Activated CD4-positive, alpha-beta T cell treated with anti-CD3 and anti-CD28 coated beads, Interleukin-2, amount 50 U/mL, for 48 hours (primary cell): ENCODE measurements around the gene OPCML.

Source experiments
- DNase-seq, 2 experiments: peaks; one replicate each; pipeline ENCODE4 v3.0.0-alpha.2; 2020

The OPCML gene

DNA sequence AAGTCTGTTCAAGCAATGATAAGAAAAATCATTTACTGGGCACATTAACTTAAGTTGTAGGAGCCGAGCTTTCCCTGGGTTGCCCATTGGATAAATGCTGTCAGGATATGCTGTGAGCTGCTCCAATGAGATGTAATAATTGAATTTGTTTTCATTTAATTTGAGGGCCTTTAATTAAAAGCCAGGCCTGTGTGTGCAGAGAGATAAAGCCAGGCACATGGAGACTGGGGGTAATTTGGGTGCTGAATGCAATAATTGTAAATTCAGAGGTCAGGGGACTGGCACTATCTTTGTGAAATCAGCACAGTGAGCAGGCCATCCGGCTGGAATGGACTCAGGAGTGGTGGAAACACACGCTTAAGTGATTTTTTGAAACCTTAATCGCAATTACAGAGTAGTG is 125.8 kb downstream of the OPCML start:
- no peak for DNase-seq

DNA sequence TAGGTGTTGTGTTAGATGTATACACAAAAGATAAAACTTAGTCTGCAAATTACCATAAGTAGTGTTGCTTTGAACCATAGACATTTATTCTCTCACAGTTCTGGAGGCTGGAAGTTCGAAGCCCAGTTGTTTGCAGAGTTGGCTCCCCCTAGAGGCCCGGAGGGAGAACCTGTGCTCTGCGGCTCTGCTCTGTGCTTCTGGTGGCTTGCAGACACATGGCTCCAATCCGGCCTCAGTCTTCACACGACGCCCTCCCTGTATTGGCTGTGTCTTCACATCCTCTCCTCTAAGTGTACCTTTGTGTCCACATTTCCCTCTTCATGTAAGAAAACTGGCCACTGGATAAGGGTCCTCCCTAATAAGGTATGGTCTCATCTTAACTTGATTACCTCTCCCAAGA is 128.4 kb downstream of the OPCML start:
- peak in 1 of 2 experiments; percentile 7 for DNase-seq

DNA sequence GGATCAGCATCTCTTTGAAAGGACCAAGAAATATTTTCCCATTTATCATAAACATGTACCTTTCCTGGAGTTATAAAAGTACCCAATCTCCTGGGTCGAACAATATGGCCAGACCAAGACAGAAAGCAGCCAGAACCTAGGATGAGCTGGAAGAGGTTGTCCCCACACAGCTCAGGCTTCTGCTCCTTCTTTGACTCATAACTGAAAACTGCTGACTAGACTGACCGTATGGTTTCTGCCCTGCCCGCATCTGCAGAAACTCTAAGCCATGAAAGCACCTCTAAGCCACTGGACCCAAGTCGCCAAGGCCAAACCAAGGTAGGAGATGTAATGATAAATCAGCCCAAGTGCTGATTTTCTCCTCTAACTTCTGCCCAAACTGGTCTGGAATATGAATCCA is 129.8 kb downstream of the OPCML start:
- no peak for DNase-seq

DNA sequence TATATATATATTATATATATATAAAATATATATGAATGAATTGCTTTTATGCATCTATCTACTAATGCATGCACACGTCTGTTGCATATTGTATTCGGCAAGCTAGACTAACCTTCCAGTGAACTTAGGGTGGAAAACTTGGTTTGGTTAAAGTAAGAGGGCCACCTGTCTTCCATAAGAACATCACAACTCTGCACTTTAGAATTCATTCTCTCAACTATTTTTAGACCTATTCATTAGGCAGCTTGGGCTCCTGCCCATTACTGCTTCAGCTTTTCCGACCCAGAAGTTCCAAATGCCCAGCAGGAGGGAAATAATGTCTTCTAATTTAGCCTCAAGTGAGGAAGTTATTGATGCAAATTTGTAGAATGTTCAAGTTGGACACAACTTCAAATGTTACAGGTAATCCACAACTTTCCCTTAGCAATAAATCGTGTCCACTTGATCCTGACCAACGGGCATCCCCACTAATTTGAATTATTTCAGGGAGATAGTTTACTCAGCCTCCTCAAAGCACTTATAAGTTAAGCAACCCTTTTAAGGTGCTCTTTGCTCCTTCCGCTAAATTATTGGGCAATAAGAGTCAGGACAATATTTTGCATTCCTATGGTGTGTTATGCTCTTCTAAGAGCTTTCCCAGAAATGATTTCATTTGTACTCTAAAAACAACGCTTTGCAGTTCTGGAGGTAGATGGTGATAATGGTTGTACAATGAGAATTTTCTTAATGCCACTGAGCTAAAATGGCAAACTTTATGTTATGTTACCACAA is 132.3 kb downstream of the OPCML start:
- DNase-seq: no peak

DNA sequence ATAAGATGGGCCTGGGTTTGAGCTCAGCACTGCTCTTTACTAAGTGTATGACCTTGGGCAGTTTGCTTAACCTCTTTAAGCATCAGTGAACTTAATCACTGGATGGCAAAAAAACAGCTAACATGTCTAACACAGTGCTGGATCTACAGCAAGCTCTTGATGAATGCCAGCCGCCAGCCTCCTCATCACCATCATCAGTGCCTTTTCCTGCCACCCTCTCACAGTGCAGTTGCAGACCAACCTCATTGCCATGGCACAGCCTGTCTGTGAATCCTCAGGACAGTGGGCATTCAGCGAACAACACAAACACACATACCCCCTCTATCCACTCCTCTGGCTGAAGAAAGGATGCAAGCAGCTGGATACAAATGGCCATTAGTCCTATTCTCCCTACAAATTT is 133.0 kb downstream of the OPCML start:
- DNase-seq: no peak

DNA sequence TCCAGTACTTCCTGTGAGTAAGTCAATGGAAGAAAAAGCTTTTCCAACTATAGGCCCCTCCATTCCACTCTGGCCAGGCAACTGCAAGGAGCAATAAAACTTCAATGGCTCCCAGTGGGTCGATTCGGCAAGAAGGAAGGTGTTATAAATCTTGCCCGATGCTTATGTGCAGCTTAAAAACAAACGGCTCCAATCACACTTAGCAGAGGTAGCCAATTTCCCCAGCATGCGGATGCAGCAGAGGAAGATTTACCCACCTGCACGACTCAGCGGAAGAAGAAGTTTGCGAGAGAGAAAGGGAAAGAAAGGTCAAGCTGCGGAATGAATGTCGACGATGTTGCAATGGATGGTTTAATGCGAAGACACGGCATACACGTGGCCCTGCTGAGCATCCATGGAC is 141.5 kb downstream of the OPCML start:
- no peak for DNase-seq

DNA sequence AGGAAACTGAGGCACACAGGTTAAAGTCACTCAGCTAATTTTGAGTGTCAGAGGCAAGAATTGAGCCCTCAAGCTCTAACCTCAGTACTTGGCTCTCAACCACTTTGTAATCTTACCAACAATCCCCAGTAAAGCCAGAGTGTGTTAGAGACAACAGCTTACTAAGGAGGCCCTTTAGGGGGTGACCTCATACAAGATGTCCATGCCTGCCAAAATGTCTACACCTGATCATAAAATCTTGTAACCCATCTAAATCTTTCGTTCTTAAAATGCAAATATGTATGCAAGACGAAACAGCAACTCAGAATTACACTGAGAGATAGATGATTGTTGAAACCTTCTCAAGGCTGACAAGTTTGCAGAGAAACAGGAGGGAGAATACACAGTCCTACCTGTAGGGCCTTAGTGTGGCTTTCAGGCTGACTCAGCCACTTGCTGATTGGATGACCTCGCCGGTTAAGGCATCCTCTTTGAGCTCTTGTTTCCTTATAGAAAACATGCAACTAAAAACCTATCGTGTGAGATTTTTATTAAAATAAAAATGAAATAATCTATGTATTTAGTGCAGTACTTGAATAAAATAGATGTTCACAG is 143.2 kb downstream of the OPCML start:
- DNase-seq: no peak

DNA sequence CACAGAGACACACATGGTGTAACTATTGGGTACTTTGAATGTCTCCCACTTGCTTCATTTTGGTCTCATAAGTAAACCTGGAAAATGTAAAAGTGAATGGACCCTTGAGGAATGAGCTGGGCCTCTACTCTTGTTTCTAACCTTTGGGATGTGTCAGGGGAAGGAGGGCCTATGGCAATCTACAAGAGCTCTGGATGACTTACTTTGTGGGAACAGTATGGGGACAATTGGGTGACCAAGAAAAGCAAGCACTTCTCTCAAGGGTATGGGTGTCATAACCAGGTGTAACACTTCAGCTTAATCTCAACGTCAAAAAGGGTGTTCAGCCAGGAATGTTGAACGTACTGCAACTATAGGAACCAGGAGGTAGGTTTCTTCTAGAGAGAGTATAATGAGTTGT is 144.0 kb downstream of the OPCML start:
- DNase-seq: no peak

DNA sequence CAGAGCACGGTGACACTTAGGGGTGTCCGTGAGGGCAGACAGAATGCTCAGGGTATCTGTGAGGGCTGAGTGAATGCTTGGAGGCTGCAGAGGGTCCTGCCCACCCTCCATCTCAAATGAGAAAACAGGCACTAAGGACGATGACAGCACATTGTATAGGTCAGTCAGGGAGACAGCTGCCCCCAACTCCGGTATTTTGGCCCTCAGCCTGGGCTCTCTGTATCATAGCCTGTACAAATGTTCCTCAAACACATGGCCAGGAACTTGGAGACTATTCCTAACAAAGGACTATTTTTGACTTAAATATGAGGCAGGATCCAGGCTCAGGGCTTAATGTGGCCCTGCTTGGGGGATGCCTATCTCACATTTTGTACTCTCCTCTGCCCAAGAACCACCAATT is 145.4 kb downstream of the OPCML start:
- DNase-seq: no peak

DNA sequence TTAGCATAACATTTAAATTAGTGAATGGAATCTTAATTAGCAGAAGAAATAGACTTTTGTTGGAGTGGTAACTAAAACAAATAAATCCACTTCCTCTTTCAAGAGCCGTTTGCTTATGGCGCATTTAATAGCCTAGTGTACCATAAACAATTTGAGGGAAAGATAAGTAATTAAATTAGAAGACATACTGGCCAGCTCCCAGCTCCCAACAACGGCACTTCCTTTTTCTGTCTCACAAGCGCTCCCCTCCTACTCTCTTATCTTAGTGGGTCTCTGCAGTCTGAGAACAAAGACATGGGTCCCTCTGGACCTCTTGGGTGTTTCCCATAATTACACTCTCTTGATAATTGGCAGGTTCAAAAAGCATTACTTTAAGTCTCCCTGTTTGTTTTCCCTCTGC is 146.0 kb downstream of the OPCML start:
- no peak for DNase-seq

DNA sequence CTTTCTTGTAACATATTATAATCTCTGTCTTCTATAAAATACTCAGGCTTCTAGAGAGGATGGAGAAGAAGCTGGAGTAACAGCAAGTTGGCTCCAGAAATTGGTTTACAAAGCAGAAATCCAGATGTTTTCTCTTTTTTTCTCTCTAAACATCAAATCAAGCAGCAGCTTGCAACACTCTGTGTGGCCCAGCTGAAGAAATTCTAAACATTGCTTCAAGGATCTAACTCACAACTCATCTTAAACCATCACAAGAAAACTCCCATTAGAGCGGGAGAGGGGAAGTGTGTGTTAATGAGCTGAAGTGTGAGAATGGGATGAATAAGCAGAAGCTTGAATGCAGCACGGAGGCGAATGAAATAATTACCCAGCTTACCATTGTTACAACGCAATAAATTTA is 146.5 kb downstream of the OPCML start:
- no peak for DNase-seq

DNA sequence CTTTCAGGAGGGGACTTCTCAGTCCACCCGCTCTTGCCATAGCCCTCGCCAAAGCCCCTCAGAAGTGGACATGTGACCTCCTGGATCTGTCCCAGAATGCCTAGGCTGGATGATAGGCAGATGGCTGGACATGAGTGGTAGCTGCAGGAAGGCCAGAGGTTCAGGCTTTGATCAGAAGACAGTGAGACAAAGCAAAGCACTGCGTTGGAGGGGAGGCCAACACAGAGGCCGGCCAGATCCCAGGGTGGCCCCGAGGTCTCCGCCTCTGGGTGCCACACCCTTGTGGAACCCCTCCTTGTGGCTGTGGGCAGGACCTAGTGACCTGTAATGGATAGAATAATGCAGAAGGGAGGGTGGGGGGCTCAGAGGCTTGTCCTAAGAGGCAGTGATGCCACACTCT is 147.6 kb downstream of the OPCML start:
- DNase-seq: no peak

DNA sequence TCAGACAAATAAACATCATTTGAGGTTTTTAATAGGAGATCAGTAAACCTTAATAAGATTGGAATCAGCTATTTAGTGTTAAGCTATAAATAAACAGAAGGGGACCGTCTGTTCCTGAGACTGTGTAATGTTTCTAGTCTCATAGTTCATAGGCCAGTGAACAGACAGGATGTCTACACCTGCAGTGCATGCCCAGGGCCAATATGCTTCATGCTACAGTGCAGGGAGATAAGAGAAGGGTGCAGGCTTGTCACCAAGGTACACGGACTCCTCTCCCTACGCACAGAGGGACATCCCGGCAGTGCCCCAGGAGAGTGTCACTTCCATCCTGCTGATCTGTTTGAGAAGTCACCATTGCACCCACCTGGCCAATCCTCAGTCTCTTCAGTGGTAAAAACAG is 148.6 kb downstream of the OPCML start:
- DNase-seq: no peak

DNA sequence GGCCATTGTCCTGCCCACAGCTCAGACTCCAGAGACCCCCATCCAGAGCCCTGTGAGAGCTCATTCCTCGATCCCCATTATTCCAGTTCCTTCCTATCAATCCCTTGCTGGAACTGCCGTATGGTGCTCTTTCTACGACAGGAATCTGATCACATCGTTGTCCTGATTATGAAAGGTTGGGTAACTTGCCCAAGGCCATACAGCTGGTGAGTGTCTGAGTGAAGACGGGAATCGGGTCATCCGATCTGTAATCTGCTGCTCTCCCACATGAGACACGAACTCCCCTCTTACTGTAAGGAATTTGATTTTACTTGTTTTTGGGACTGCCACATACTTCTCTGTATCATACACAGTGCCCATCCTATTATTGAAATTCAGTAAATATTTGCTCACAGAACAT is 149.1 kb downstream of the OPCML start:
- DNase-seq: no peak

DNA sequence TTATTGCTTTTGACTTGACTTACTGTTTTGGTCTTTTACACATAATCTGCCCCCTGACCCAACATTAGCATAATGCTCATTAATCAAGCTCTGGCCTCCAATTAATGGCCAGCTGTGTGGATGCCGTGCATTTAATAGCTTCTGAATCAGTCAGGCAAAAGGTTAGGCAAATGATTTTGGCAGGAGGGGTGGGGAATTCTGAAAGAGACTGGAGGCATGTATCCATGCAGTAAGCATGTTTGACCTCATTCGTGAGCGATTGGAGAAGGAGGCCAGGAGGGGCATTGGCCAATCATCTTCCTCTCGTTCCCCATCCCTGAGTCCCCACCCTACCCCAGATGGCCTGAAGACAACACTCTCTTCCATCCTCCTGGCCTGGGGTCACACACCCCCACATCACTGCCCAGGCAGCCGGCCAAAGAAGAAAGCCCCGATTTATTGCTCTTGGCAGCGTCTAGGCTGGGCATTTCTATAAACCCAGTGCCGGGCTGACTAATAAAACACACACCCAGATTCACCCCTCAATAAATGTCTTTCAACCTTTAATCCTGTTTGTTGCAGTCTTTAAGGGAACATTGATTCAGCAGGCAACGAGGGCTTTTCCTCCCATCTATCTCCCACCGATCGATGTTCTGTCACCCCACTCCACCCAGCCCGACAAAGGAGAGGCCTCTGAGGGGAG is 150.0 kb downstream of the OPCML start:
- no peak for DNase-seq

DNA sequence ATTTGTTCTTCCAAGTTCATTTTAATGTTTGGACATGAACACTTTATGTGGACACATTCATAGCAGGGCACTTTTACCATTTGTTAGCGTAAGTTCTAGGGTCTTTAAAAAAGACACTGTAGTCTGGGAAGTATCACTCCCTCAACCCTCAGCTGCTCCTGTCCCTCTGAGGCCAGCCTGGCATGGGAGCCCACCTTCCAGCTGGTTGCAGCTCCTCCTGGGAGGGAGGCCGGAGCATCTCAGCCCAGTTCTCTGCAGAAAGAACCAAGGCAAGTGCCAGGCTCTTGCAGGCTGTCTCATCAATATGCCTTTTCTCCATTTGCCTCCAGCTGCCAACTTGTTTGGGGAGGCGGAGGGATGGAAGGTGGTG is 150.6 kb downstream of the OPCML start:
- DNase-seq: no peak

DNA sequence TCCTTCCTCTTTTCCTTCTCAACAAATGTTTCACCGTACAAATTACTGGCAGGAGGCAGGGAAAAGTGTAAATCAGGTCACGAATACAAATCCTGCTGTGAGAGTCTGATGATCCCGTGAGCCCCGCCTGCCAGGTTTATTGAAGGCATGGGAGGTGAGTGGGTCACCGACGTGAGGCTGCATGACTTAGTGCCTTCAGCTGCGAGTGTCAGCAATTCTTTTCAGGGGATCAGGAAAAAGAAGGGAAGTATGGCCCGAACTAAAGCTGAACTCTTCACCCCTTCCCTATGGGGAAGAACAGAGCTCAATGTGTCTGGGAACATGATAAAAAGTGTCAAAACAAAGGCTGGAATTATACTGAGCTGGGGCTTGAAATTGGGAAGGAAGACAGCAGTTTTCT is 166.2 kb downstream of the OPCML start:
- DNase-seq: no peak

DNA sequence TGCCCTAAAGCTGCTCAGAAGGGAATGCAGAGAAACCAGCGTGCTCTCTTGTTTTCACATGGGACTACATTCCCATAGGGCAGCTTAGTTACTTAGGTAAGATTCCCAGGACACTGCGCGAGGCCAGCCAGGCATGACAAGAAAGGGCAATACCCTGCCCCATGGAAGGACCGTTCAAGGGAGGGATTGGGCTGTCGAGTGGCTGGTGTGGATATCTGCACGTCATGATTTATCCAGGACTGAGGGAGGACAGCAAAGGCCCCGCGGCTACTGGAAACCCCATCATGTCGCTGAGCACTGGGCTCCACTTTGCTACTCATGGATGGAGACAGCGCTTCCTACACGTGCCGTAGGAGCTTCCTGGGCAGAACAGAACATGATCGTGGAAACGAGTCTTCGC is 169.4 kb downstream of the OPCML start:
- no peak for DNase-seq

DNA sequence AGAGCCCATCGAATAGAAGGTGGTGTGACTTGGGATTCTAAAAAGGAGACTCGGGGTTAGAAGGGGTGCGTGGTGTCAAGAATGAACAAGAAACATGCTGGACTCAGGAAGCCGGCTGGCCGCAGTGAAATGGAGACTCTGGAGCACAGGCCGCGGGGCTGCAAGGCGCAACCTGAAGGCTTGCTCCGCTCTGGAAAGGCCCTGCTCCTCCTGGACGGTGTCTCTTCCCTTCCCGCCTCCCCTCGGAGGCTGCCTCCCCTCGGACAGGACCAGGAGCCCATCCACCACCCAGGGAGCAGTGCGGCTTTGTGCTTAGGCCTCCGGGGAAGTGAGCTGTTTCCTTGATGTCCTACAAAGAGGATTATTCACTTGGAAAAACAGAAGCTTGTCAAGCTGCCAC is 170.1 kb downstream of the OPCML start:
- no peak for DNase-seq

DNA sequence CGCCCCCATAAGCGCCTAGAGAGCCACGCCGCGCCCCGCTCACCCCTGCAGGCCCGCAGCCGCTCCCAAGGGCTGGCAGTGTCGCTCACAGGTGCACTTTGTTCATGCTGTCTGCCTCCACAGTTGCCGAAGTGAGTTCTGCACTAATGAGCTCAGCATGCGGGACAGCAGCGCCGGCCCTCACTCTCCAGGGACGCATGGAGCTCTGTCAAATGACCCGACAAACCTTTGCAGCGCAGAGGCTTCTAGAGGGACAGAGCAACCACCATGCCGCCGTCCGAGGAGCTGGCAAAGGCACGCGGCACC is 170.7 kb downstream of the OPCML start:
- DNase-seq: no peak

DNA sequence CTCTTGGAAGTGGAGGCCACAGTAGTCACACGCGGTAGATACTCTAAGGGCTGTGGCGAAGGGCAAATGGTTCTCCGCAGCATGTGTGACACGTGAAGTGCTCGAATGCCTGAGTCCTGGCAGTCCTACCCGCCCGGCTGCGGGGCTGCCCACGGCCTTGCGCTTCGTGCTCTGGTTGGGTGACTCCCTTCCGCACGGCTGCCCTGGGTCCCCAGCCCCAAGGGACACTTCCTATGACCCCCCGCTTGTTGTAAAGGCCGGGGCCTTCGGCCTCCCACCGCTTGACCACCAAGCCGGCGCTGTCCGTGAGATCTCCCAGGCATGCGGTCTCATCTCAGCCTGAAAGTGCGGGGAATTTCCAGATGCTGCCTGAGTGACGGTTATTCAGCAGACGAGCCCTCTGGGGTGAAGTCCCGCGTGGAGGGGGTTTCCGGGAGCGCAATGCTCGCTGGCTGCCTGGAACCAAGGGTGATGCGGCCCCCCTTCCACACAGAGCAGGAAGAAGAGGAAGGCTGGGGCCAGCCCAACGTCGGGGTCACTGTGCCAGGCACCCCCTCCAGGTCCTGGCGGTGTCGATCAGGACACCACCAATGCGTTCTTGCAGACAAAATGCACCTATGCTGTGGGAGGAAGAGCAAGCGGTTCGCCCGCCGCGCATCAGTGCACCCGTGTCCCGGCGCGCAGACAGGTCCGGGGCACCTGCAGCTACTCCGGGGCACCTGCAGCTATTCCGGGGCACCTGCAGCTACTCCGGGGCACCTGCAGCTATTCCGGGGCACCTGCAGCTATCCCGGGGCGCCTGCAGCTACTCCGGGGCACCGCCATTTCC is 171.2 kb downstream of the OPCML start:
- DNase-seq: no peak

DNA sequence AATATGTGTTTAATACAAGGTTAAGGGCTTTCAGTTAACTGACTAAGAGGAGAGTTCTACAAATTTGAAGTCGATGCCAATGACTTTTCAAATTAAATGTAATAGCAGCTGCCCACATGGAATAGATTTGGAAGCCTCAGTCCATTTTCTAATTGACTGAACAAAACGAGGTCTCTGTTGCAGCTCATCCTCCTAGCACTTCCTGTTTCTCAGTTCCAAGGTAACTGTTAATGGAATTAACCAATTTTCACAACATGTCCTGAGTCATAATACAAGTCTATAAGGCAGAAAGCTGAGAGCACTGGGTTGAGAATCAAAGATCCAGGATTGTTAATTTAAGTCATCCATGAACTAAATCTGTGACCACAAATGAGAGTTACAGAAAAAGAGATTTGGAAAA is 177.2 kb downstream of the OPCML start:
- DNase-seq: no peak

DNA sequence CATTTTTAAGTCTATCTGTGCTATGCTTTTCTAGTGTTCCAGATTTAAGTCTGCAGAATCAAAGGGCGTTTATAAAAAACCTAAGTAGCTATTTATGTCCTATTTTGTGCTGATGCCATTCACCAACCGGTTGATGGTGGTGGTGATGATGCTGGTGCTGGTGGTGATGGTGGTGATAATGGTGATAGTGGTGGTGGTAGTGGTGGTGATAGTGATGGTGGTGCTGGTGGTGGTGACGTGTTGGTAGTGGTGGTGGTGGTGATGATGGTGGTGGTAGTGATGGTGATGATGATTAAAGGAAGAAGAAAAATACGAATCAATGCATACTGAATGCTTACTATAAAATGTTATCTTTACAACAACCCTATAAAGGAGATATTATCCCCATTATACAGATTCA is 178.2 kb downstream of the OPCML start:
- DNase-seq: no peak

DNA sequence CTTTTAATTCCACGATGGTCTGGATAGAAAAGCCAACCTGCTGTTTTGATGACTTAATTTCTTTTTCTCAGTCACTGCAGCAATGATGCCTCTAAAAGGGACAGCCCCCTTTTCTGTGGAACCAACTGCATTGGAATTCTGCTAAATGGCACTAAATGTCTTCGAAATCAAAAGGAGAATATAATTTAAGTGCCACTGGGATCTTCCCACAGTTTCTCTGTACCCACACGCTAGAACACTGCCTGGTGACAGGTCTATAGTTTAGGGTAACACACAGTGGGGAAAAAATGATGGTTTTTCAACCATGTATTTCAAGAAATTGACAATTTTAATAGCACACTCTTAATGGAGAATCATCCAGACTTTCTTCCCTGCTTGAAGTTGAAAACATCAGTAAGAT is 182.3 kb downstream of the OPCML start:
- no peak for DNase-seq
